ENCODE results near the gene UBALD2. TPM values are rescaled to one million over a fixed set of nuclear protein-coding genes. Genes with fewer than 3 reads are reported as not detected.

UBALD2 gene
- total RNA-seq, 1 experiment from 2014 or later, result 30.3 TPM

DNA sequence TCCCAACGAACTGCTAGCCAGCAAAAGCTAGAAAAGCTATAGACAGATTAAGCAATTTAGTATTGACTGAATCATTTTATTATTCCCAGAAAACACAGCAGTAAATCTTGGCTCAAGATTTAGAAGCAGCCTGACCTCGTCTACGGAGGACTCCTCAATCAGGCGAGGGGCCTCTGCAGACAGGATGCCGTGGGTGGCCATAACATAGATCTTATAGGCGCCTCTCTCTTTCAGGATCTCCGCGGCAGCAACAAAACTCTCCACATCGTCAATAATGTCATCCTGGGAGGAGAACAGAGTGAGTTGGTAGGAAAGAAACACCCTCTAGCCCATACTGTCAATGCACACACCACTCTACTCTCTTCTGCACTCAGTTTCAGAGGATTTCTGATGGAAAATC, 47.6 kb downstream of the UBALD2 start:
- POLR2A ChIA-PET, result no interaction called here
- Mint-ChIP-seq H3K27ac (no peak overlapping the region), H3K4me3 (no peak overlapping the region), H3K9me3 (no peaks in the 10 kb centered on the region), H3K27me3 (ENCODE audit: low read depth) (no peaks in the 10 kb centered on the region), H3K36me3 (peaks cover 32% of the 10 kb centered on the region), H3K4me1 (peaks cover 5% of the 10 kb centered on the region)
- TF ChIP-seq, protein P1, sequence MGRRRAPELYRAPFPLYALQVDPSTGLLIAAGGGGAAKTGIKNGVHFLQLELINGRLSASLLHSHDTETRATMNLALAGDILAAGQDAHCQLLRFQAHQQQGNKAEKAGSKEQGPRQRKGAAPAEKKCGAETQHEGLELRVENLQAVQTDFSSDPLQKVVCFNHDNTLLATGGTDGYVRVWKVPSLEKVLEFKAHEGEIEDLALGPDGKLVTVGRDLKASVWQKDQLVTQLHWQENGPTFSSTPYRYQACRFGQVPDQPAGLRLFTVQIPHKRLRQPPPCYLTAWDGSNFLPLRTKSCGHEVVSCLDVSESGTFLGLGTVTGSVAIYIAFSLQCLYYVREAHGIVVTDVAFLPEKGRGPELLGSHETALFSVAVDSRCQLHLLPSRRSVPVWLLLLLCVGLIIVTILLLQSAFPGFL (CRISPR knock-in tag; IDR thresholded peaks at IDR 0.05; ENCODE audit: borderline replicate concordance), result no peak
- TF ChIP-seq TEAD1 (CRISPR knock-in tag; IDR thresholded peaks at IDR 0.05) (no peak), MYBL2 (CRISPR knock-in tag; IDR thresholded peaks at IDR 0.05) (no peak), ZNF671 (CRISPR knock-in tag; IDR thresholded peaks at IDR 0.05) (no peak), JUN (CRISPR knock-in tag; IDR thresholded peaks at IDR 0.05) (no peak), GRHL2 (CRISPR knock-in tag; IDR thresholded peaks at IDR 0.05; ENCODE audit: insufficient replicate concordance, severe bottlenecking) (no peak), ZNF219 (CRISPR knock-in tag; IDR thresholded peaks at IDR 0.05; ENCODE audit: borderline replicate concordance) (no peak), JAZF1 (CRISPR knock-in tag; IDR thresholded peaks at IDR 0.05) (no peak), ELF4 (CRISPR knock-in tag; IDR thresholded peaks at IDR 0.05; ENCODE audit: low read depth) (no peak), SMAD4 (CRISPR knock-in tag; IDR thresholded peaks at IDR 0.05) (no peak), ZNF396 (CRISPR knock-in tag; IDR thresholded peaks at IDR 0.05; ENCODE audit: borderline replicate concordance) (no peak), ETV6 (CRISPR knock-in tag; IDR thresholded peaks at IDR 0.05) (no peak)
- TF ChIP-seq, protein P2, sequence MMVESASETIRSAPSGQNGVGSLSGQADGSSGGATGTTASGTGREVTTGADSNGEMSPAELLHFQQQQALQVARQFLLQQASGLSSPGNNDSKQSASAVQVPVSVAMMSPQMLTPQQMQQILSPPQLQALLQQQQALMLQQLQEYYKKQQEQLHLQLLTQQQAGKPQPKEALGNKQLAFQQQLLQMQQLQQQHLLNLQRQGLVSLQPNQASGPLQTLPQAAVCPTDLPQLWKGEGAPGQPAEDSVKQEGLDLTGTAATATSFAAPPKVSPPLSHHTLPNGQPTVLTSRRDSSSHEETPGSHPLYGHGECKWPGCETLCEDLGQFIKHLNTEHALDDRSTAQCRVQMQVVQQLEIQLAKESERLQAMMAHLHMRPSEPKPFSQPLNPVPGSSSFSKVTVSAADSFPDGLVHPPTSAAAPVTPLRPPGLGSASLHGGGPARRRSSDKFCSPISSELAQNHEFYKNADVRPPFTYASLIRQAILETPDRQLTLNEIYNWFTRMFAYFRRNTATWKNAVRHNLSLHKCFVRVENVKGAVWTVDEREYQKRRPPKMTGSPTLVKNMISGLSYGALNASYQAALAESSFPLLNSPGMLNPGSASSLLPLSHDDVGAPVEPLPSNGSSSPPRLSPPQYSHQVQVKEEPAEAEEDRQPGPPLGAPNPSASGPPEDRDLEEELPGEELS (CRISPR knock-in tag; IDR thresholded peaks at IDR 0.05), result no peak
- TF ChIP-seq, protein P3, sequence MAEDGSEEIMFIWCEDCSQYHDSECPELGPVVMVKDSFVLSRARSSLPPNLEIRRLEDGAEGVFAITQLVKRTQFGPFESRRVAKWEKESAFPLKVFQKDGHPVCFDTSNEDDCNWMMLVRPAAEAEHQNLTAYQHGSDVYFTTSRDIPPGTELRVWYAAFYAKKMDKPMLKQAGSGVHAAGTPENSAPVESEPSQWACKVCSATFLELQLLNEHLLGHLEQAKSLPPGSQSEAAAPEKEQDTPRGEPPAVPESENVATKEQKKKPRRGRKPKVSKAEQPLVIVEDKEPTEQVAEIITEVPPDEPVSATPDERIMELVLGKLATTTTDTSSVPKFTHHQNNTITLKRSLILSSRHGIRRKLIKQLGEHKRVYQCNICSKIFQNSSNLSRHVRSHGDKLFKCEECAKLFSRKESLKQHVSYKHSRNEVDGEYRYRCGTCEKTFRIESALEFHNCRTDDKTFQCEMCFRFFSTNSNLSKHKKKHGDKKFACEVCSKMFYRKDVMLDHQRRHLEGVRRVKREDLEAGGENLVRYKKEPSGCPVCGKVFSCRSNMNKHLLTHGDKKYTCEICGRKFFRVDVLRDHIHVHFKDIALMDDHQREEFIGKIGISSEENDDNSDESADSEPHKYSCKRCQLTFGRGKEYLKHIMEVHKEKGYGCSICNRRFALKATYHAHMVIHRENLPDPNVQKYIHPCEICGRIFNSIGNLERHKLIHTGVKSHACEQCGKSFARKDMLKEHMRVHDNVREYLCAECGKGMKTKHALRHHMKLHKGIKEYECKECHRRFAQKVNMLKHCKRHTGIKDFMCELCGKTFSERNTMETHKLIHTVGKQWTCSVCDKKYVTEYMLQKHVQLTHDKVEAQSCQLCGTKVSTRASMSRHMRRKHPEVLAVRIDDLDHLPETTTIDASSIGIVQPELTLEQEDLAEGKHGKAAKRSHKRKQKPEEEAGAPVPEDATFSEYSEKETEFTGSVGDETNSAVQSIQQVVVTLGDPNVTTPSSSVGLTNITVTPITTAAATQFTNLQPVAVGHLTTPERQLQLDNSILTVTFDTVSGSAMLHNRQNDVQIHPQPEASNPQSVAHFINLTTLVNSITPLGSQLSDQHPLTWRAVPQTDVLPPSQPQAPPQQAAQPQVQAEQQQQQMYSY (CRISPR knock-in tag; IDR thresholded peaks at IDR 0.05), result no peak
- TF ChIP-seq, protein P4, sequence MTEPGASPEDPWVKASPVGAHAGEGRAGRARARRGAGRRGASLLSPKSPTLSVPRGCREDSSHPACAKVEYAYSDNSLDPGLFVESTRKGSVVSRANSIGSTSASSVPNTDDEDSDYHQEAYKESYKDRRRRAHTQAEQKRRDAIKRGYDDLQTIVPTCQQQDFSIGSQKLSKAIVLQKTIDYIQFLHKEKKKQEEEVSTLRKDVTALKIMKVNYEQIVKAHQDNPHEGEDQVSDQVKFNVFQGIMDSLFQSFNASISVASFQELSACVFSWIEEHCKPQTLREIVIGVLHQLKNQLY (CRISPR knock-in tag; IDR thresholded peaks at IDR 0.05), result no peak
- TF ChIP-seq, protein P5, sequence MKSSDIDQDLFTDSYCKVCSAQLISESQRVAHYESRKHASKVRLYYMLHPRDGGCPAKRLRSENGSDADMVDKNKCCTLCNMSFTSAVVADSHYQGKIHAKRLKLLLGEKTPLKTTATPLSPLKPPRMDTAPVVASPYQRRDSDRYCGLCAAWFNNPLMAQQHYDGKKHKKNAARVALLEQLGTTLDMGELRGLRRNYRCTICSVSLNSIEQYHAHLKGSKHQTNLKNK (CRISPR knock-in tag; IDR thresholded peaks at IDR 0.05), result no peak
- TF ChIP-seq, protein P6, sequence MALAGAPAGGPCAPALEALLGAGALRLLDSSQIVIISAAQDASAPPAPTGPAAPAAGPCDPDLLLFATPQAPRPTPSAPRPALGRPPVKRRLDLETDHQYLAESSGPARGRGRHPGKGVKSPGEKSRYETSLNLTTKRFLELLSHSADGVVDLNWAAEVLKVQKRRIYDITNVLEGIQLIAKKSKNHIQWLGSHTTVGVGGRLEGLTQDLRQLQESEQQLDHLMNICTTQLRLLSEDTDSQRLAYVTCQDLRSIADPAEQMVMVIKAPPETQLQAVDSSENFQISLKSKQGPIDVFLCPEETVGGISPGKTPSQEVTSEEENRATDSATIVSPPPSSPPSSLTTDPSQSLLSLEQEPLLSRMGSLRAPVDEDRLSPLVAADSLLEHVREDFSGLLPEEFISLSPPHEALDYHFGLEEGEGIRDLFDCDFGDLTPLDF (CRISPR knock-in tag; IDR thresholded peaks at IDR 0.05), result no peak
- TF ChIP-seq, protein P7, sequence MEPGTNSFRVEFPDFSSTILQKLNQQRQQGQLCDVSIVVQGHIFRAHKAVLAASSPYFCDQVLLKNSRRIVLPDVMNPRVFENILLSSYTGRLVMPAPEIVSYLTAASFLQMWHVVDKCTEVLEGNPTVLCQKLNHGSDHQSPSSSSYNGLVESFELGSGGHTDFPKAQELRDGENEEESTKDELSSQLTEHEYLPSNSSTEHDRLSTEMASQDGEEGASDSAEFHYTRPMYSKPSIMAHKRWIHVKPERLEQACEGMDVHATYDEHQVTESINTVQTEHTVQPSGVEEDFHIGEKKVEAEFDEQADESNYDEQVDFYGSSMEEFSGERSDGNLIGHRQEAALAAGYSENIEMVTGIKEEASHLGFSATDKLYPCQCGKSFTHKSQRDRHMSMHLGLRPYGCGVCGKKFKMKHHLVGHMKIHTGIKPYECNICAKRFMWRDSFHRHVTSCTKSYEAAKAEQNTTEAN (CRISPR knock-in tag; IDR thresholded peaks at IDR 0.05), result no peak
- TF ChIP-seq, protein P8, sequence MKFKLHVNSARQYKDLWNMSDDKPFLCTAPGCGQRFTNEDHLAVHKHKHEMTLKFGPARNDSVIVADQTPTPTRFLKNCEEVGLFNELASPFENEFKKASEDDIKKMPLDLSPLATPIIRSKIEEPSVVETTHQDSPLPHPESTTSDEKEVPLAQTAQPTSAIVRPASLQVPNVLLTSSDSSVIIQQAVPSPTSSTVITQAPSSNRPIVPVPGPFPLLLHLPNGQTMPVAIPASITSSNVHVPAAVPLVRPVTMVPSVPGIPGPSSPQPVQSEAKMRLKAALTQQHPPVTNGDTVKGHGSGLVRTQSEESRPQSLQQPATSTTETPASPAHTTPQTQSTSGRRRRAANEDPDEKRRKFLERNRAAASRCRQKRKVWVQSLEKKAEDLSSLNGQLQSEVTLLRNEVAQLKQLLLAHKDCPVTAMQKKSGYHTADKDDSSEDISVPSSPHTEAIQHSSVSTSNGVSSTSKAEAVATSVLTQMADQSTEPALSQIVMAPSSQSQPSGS (CRISPR knock-in tag; IDR thresholded peaks at IDR 0.05; ENCODE audit: borderline replicate concordance, low read depth), result no peak
- TF ChIP-seq, protein P9, sequence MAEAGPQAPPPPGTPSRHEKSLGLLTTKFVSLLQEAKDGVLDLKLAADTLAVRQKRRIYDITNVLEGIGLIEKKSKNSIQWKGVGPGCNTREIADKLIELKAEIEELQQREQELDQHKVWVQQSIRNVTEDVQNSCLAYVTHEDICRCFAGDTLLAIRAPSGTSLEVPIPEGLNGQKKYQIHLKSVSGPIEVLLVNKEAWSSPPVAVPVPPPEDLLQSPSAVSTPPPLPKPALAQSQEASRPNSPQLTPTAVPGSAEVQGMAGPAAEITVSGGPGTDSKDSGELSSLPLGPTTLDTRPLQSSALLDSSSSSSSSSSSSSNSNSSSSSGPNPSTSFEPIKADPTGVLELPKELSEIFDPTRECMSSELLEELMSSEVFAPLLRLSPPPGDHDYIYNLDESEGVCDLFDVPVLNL (CRISPR knock-in tag; IDR thresholded peaks at IDR 0.05; ENCODE audit: borderline replicate concordance, low read depth), result no peak
- CTCF ChIA-PET, result no interaction called here
- DNase-seq (ENCODE audit: low spot score) (no peak), ATAC-seq (no peak)
